Activated naive CD8-positive, alpha-beta T cell (primary cell): ENCODE results near the gene STK35.

Experiments
- H3K27ac Mint-ChIP-seq: one replicate; pipeline ENCODE4 v1.8.0; 2021; ENCODE audit warnings: mixed read lengths
- H3K27me3 Mint-ChIP-seq: one replicate; pipeline ENCODE4 v1.8.0; 2021; ENCODE audit warnings: mixed read lengths
- H3K36me3 Mint-ChIP-seq: one replicate; pipeline ENCODE4 v1.8.0; 2021; ENCODE audit warnings: mixed read lengths
- H3K4me1 Mint-ChIP-seq: one replicate; pipeline ENCODE4 v1.8.0; 2021; ENCODE audit warnings: low read depth, mixed read lengths
- H3K4me3 Mint-ChIP-seq: one replicate; pipeline ENCODE4 v1.8.0; 2021; ENCODE audit warnings: mild to moderate bottlenecking, mixed read lengths
- H3K9me3 Mint-ChIP-seq: one replicate; pipeline ENCODE4 v1.8.0; 2021; ENCODE audit warnings: low read depth, mixed read lengths

STK35 gene

GRCh38 chr20:2152317-2152716 is 50.7 kb downstream of the STK35 start:
- no peak overlapping the region for H3K27ac Mint-ChIP-seq
- no peak overlapping the region for H3K4me3 Mint-ChIP-seq
- no peaks in the 10 kb centered on the region for H3K36me3 Mint-ChIP-seq
- no peaks in the 10 kb centered on the region for H3K4me1 Mint-ChIP-seq
- no peaks in the 10 kb centered on the region for H3K27me3 Mint-ChIP-seq
- no peaks in the 10 kb centered on the region for H3K9me3 Mint-ChIP-seq

- H3K27me3 Mint-ChIP-seq = no peaks in the 10 kb centered on the region
- no peaks in the 10 kb centered on the region for H3K9me3 Mint-ChIP-seq
- H3K4me1 Mint-ChIP-seq = no peaks in the 10 kb centered on the region
- H3K4me3 Mint-ChIP-seq = no peak overlapping the region
- H3K36me3 Mint-ChIP-seq = no peaks in the 10 kb centered on the region
- H3K27ac Mint-ChIP-seq = no peak overlapping the region
These were observed 51.7 kb downstream of the STK35 start for GRCh38 chr20:2153326-2153725.

- no peaks in the 10 kb centered on the region for H3K9me3 Mint-ChIP-seq
- H3K4me3 Mint-ChIP-seq = no peak overlapping the region
- no peaks in the 10 kb centered on the region for H3K4me1 Mint-ChIP-seq
- no peak overlapping the region for H3K27ac Mint-ChIP-seq
- H3K36me3 Mint-ChIP-seq = no peaks in the 10 kb centered on the region
- no peaks in the 10 kb centered on the region for H3K27me3 Mint-ChIP-seq
These were observed 54.6 kb downstream of the STK35 start for GRCh38 chr20:2156224-2156623.

GRCh38 chr20:2156666-2157624 is 55.3 kb downstream of the STK35 start:
- no peaks in the 10 kb centered on the region for H3K27me3 Mint-ChIP-seq
- H3K4me1 Mint-ChIP-seq = no peaks in the 10 kb centered on the region
- no peaks in the 10 kb centered on the region for H3K36me3 Mint-ChIP-seq
- no peaks in the 10 kb centered on the region for H3K9me3 Mint-ChIP-seq
- no peak overlapping the region for H3K4me3 Mint-ChIP-seq
- H3K27ac Mint-ChIP-seq = no peak overlapping the region

GRCh38 chr20:2162125-2162822 is 60.6 kb downstream of the STK35 start:
- no peak overlapping the region for H3K4me3 Mint-ChIP-seq
- no peaks in the 10 kb centered on the region for H3K36me3 Mint-ChIP-seq
- no peaks in the 10 kb centered on the region for H3K9me3 Mint-ChIP-seq
- no peaks in the 10 kb centered on the region for H3K4me1 Mint-ChIP-seq
- H3K27me3 Mint-ChIP-seq = no peaks in the 10 kb centered on the region
- no peak overlapping the region for H3K27ac Mint-ChIP-seq

- H3K4me1 Mint-ChIP-seq = no peaks in the 10 kb centered on the region
- no peak overlapping the region for H3K4me3 Mint-ChIP-seq
- no peak overlapping the region for H3K27ac Mint-ChIP-seq
- no peaks in the 10 kb centered on the region for H3K27me3 Mint-ChIP-seq
- no peaks in the 10 kb centered on the region for H3K9me3 Mint-ChIP-seq
- no peaks in the 10 kb centered on the region for H3K36me3 Mint-ChIP-seq
These were observed 61.2 kb downstream of the STK35 start for GRCh38 chr20:2162823-2163166.

GRCh38 chr20:2163312-2163711 is 61.7 kb downstream of the STK35 start:
- H3K4me3 Mint-ChIP-seq = no peak overlapping the region
- no peaks in the 10 kb centered on the region for H3K27me3 Mint-ChIP-seq
- H3K4me1 Mint-ChIP-seq = no peaks in the 10 kb centered on the region
- no peak overlapping the region for H3K27ac Mint-ChIP-seq
- no peaks in the 10 kb centered on the region for H3K9me3 Mint-ChIP-seq
- H3K36me3 Mint-ChIP-seq = no peaks in the 10 kb centered on the region

- Mint-ChIP-seq H3K4me1 (no peaks in the 10 kb centered on the region), H3K27me3 (no peaks in the 10 kb centered on the region), H3K27ac (no peak overlapping the region), H3K4me3 (no peak overlapping the region), H3K9me3 (no peaks in the 10 kb centered on the region), H3K36me3 (no peaks in the 10 kb centered on the region)
These were observed 62.1 kb downstream of the STK35 start for GRCh38 chr20:2163757-2164156.

- H3K9me3 Mint-ChIP-seq = no peaks in the 10 kb centered on the region
- no peaks in the 10 kb centered on the region for H3K4me1 Mint-ChIP-seq
- no peaks in the 10 kb centered on the region for H3K27me3 Mint-ChIP-seq
- no peak overlapping the region for H3K4me3 Mint-ChIP-seq
- H3K36me3 Mint-ChIP-seq = no peaks in the 10 kb centered on the region
- no peak overlapping the region for H3K27ac Mint-ChIP-seq
These were observed 62.8 kb downstream of the STK35 start for GRCh38 chr20:2164421-2164820.

GRCh38 chr20:2164966-2165365 is 63.3 kb downstream of the STK35 start:
- Mint-ChIP-seq H3K4me1 (no peaks in the 10 kb centered on the region), H3K4me3 (no peak overlapping the region), H3K36me3 (no peaks in the 10 kb centered on the region), H3K9me3 (no peaks in the 10 kb centered on the region), H3K27ac (no peak overlapping the region), H3K27me3 (no peaks in the 10 kb centered on the region)

- Mint-ChIP-seq H3K27ac (no peak overlapping the region), H3K9me3 (no peaks in the 10 kb centered on the region), H3K4me1 (no peaks in the 10 kb centered on the region), H3K4me3 (no peak overlapping the region), H3K27me3 (no peaks in the 10 kb centered on the region), H3K36me3 (no peaks in the 10 kb centered on the region)
These were observed 64.2 kb downstream of the STK35 start for GRCh38 chr20:2165871-2166270.

GRCh38 chr20:2167112-2167511 is 65.5 kb downstream of the STK35 start:
- no peaks in the 10 kb centered on the region for H3K9me3 Mint-ChIP-seq
- no peaks in the 10 kb centered on the region for H3K4me1 Mint-ChIP-seq
- peaks cover 2% of the 10 kb centered on the region for H3K27me3 Mint-ChIP-seq
- no peaks in the 10 kb centered on the region for H3K36me3 Mint-ChIP-seq
- H3K27ac Mint-ChIP-seq = no peak overlapping the region
- no peak overlapping the region for H3K4me3 Mint-ChIP-seq

- no peak overlapping the region for H3K4me3 Mint-ChIP-seq
- H3K27ac Mint-ChIP-seq = no peak overlapping the region
- no peaks in the 10 kb centered on the region for H3K36me3 Mint-ChIP-seq
- H3K9me3 Mint-ChIP-seq = no peaks in the 10 kb centered on the region
- peaks cover 5% of the 10 kb centered on the region for H3K27me3 Mint-ChIP-seq
- H3K4me1 Mint-ChIP-seq = peaks cover 4% of the 10 kb centered on the region
These were observed 67.3 kb downstream of the STK35 start for GRCh38 chr20:2168946-2169345.

GRCh38 chr20:2169456-2170088 is 67.9 kb downstream of the STK35 start:
- H3K36me3 Mint-ChIP-seq = no peaks in the 10 kb centered on the region
- peaks cover 7% of the 10 kb centered on the region for H3K27me3 Mint-ChIP-seq
- H3K4me3 Mint-ChIP-seq = no peak overlapping the region
- peaks cover 4% of the 10 kb centered on the region for H3K4me1 Mint-ChIP-seq
- no peak overlapping the region for H3K27ac Mint-ChIP-seq
- H3K9me3 Mint-ChIP-seq = no peaks in the 10 kb centered on the region

GRCh38 chr20:2170404-2170803 is 68.8 kb downstream of the STK35 start:
- Mint-ChIP-seq H3K36me3 (no peaks in the 10 kb centered on the region), H3K4me3 (no peak overlapping the region), H3K9me3 (no peaks in the 10 kb centered on the region), H3K27ac (no peak overlapping the region), H3K4me1 (peaks cover 4% of the 10 kb centered on the region), H3K27me3 (peaks cover 7% of the 10 kb centered on the region)
